Right lobe of liver (tissue), 4 donors: Measurements from ENCODE around the gene CA5A.

Source experiments
- POLR2A ChIP-seq: fragments of 450-650 bp; IDR thresholded peaks from one replicate; pipeline ENCODE4 v1.6.1; 2017; ENCODE audit warnings: antibody characterized with exemption, mild to moderate bottlenecking
- TF ChIP-seq, protein P1 (sequence below), 4 donors: fragments of 200-600 bp in 3 of 4; fragments of 450-650 bp in 1 of 4; IDR thresholded peaks; one replicate each; pipeline versions ENCODE4 v1.5.1 to v1.8.0; 2016 to 2022; ENCODE audit warnings: antibody characterized with exemption in 4 of 4, mild to moderate bottlenecking in 2 of 4
- donor health status: DM: no; HTN: no; CAD: no.
- donor health status: DM: no; HTN: no; CAD: no.
- donor health status: DM: no; HTN: yes; CAD: no.

DNA sequence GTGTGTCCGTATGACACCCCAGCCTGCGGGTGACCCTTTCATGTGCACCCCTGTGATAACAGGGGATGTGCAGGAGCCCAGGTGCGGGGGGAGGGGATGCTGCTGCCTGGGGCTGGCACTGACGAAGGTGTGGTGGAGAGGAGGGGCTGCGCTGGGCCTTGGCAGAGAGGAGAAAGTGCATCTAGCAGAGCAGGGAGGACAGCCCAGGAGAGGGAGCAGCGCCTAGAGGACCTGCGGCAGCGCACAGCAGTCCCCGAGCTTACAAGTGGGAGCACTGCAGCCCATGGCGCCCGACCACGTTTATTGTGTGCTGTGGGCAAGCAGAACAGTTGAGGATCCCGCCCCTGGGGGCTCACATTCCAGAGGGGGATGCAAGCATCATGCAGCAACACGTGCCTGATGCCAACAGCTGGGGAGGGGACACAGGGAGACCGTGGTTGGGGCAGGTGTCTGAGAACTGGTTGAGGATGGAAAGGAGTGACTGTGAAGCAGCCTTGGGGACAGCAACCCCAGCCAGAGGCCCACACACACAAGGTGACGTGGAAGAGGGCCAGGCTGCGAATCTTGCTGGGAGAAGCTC lies 56.1 kb downstream of the CA5A start:
- TF ChIP-seq, protein P1, sequence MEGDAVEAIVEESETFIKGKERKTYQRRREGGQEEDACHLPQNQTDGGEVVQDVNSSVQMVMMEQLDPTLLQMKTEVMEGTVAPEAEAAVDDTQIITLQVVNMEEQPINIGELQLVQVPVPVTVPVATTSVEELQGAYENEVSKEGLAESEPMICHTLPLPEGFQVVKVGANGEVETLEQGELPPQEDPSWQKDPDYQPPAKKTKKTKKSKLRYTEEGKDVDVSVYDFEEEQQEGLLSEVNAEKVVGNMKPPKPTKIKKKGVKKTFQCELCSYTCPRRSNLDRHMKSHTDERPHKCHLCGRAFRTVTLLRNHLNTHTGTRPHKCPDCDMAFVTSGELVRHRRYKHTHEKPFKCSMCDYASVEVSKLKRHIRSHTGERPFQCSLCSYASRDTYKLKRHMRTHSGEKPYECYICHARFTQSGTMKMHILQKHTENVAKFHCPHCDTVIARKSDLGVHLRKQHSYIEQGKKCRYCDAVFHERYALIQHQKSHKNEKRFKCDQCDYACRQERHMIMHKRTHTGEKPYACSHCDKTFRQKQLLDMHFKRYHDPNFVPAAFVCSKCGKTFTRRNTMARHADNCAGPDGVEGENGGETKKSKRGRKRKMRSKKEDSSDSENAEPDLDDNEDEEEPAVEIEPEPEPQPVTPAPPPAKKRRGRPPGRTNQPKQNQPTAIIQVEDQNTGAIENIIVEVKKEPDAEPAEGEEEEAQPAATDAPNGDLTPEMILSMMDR (IDR thresholded peaks at IDR 0.05) = no peak
- TF ChIP-seq POLR2A = no peak
